ENCODE data around the gene HDLBP.

DNA sequence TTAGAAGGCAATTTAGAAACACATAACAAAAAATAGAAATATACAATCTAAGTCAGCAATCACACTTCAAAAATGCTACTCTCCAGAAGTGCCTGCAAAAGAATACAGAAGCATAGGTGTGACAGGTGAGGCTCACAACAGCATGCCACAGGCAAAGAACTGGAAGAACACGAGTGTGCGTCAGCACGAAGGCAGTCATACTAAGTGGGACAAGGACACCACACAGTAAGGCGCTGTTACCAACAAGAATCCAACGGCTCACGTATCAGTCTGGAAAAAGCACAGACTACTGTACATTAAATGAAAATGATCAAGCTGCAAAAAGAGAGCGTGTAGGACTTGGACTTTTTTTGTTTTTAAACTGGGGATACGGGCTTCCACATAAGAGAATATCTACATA is 18.7 kb downstream of the HDLBP start:
- TF ChIP-seq, protein P1, sequence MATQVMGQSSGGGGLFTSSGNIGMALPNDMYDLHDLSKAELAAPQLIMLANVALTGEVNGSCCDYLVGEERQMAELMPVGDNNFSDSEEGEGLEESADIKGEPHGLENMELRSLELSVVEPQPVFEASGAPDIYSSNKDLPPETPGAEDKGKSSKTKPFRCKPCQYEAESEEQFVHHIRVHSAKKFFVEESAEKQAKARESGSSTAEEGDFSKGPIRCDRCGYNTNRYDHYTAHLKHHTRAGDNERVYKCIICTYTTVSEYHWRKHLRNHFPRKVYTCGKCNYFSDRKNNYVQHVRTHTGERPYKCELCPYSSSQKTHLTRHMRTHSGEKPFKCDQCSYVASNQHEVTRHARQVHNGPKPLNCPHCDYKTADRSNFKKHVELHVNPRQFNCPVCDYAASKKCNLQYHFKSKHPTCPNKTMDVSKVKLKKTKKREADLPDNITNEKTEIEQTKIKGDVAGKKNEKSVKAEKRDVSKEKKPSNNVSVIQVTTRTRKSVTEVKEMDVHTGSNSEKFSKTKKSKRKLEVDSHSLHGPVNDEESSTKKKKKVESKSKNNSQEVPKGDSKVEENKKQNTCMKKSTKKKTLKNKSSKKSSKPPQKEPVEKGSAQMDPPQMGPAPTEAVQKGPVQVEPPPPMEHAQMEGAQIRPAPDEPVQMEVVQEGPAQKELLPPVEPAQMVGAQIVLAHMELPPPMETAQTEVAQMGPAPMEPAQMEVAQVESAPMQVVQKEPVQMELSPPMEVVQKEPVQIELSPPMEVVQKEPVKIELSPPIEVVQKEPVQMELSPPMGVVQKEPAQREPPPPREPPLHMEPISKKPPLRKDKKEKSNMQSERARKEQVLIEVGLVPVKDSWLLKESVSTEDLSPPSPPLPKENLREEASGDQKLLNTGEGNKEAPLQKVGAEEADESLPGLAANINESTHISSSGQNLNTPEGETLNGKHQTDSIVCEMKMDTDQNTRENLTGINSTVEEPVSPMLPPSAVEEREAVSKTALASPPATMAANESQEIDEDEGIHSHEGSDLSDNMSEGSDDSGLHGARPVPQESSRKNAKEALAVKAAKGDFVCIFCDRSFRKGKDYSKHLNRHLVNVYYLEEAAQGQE (IDR thresholded peaks at IDR 0.05; ENCODE audit: insufficient read depth in 1 of 2, low read depth in 2 of 2, low read length in 2 of 2): no peak
- no peak for TF ChIP-seq SIN3A (IDR thresholded peaks at IDR 0.05; ENCODE audit: borderline replicate concordance, insufficient read depth, low read length)
- no peak for TF ChIP-seq POLR2AphosphoS5 (IDR thresholded peaks at IDR 0.05; ENCODE audit: low read depth, low read length)
- no peak for TF ChIP-seq TAF1 (IDR thresholded peaks at IDR 0.05; ENCODE audit: borderline replicate concordance, insufficient read depth, low read length)
- no peak for TF ChIP-seq FOXP2 (optimal IDR thresholded peaks at IDR 0.05; ENCODE audit: borderline replicate concordance, extremely low read depth, extremely low read length, insufficient read depth)

All from PFSK-1 (cell line).